ENCODE measurements around the gene CEP85. TPM values are rescaled to one million over a fixed set of nuclear protein-coding genes. Genes with fewer than 3 reads are reported as not detected.
A peak's percentile ranks its signal among the peaks of the same experiment; 100 is the strongest.
"Not testable (repeated sequence)": the region's sequence is repeated elsewhere in the genome, so short reads cannot be mapped to it uniquely, and the experiment has no call there.

Gene CEP85
- polyA plus RNA-seq, 5 donors = 20.0 to 26.4 (median 21.9) TPM

GRCh38 chr1:26307966-26308899 is 74.2 kb downstream of the CEP85 start:
- not testable (repeated sequence) for DNase-seq

- no peak for DNase-seq
Observed at GRCh38 chr1:26314501-26314900, 80.5 kb downstream of the CEP85 start.

- DNase-seq = no peak
Observed at GRCh38 chr1:26315874-26316850, 82.2 kb downstream of the CEP85 start.

GRCh38 chr1:26317146-26317545 is 83.1 kb downstream of the CEP85 start:
- DNase-seq = no peak

GRCh38 chr1:26317612-26318337 is 83.8 kb downstream of the CEP85 start, which contains the start of gene CD52:
CD52 (plus strand) TSS chr1:26317958; CDS start chr1:26318018, 60 bp downstream.
- no peak for DNase-seq

- DNase-seq = no peak
Observed at GRCh38 chr1:26318338-26319064, 84.5 kb downstream of the CEP85 start.

- no peak for DNase-seq
Observed at GRCh38 chr1:26320896-26321295, 86.9 kb downstream of the CEP85 start.

- peak; percentile 63 to 79 for DNase-seq
Observed at GRCh38 chr1:26321315-26322041, 87.5 kb downstream of the CEP85 start.

- DNase-seq = no peak
Observed at GRCh38 chr1:26322042-26322331, 88.0 kb downstream of the CEP85 start.

- no peak for DNase-seq
Observed at GRCh38 chr1:26323382-26323781, 89.4 kb downstream of the CEP85 start.

- DNase-seq = no peak
Observed at GRCh38 chr1:26324550-26324949, 90.5 kb downstream of the CEP85 start.

- DNase-seq = no peak
Observed at GRCh38 chr1:26327956-26328362, 94.0 kb downstream of the CEP85 start.

Other genes starting within 250 kb of the CEP85 start
- 10 to 100 TPM; 11.6 to 14.1 (median 12.3) TPM for gene PAFAH2, start 236.1 kb upstream of the CEP85 start, polyA plus RNA-seq (ENCODE audit: insufficient read depth in 1 of 5, insufficient read length in 5 of 5, low replicate concordance in 1 of 5)
- gene EXTL1, start 212.4 kb upstream of the CEP85 start, polyA plus RNA-seq (ENCODE audit: insufficient read depth in 1 of 5, insufficient read length in 5 of 5, low replicate concordance in 1 of 5) = 1 to 10 TPM in 1 of 5 donors, under 1 TPM in 4; 0.49 to 1.5 (median 0.51) TPM
- gene SLC30A2, start 188.1 kb upstream of the CEP85 start, polyA plus RNA-seq (ENCODE audit: insufficient read depth in 1 of 5, insufficient read length in 5 of 5, low replicate concordance in 1 of 5) = under 1 TPM; 0.17 to 0.49 (median 0.20) TPM
- gene TRIM63, start 166.6 kb upstream of the CEP85 start, polyA plus RNA-seq (ENCODE audit: insufficient read depth in 1 of 5, insufficient read length in 5 of 5, low replicate concordance in 1 of 5) = 1 to 10 TPM in 2 of 5 donors, under 1 TPM in 2, not detected in 1; 0.15 to 2.1 (median 1.3) TPM
- 10 to 100 TPM; 17.2 to 26.9 (median 24.0) TPM for gene PDIK1L, start 122.4 kb upstream of the CEP85 start, polyA plus RNA-seq (ENCODE audit: insufficient read depth in 1 of 5, insufficient read length in 5 of 5, low replicate concordance in 1 of 5)
- 1 to 10 TPM; 1.2 to 2.0 (median 1.6) TPM for gene FAM110D, start 75.1 kb upstream of the CEP85 start, polyA plus RNA-seq (ENCODE audit: insufficient read depth in 1 of 5, insufficient read length in 5 of 5, low replicate concordance in 1 of 5)
- not detected for gene C1orf232, start 65.2 kb upstream of the CEP85 start, polyA plus RNA-seq (ENCODE audit: insufficient read depth in 1 of 5, insufficient read length in 5 of 5, low replicate concordance in 1 of 5)
- gene ZNF593, start 64.3 kb upstream of the CEP85 start, polyA plus RNA-seq (ENCODE audit: insufficient read depth in 1 of 5, insufficient read length in 5 of 5, low replicate concordance in 1 of 5) = 10 to 100 TPM in 3 of 5 donors, 1 to 10 TPM in 2; 8.1 to 23.0 (median 14.2) TPM
- 1 to 10 TPM in 4 of 5 donors, under 1 TPM in 1; 0.75 to 2.0 (median 1.2) TPM for gene ZNF593OS, start 62.4 kb upstream of the CEP85 start, polyA plus RNA-seq (ENCODE audit: insufficient read depth in 1 of 5, insufficient read length in 5 of 5, low replicate concordance in 1 of 5)
- 10 to 100 TPM; 15.2 to 25.9 (median 24.0) TPM for gene CNKSR1, start 56.7 kb upstream of the CEP85 start, polyA plus RNA-seq (ENCODE audit: insufficient read depth in 1 of 5, insufficient read length in 5 of 5, low replicate concordance in 1 of 5)
- gene CATSPER4, start 43.6 kb upstream of the CEP85 start, polyA plus RNA-seq (ENCODE audit: insufficient read depth in 1 of 5, insufficient read length in 5 of 5, low replicate concordance in 1 of 5) = under 1 TPM in 1 of 5 donors, not detected in 4; 0.08 TPM
- 100 to 1,000 TPM in 2 of 5 donors, 10 to 100 TPM in 3; 89.9 to 123 (median 98.7) TPM for gene SH3BGRL3, start 45.9 kb downstream of the CEP85 start, polyA plus RNA-seq (ENCODE audit: insufficient read depth in 1 of 5, insufficient read length in 5 of 5, low replicate concordance in 1 of 5)
- gene UBXN11, start 72.4 kb downstream of the CEP85 start, polyA plus RNA-seq (ENCODE audit: insufficient read depth in 1 of 5, insufficient read length in 5 of 5, low replicate concordance in 1 of 5) = 10 to 100 TPM; 23.7 to 29.6 (median 27.9) TPM
- 1 to 10 TPM; 2.8 to 7.0 (median 5.6) TPM for gene CD52, start 83.8 kb downstream of the CEP85 start, polyA plus RNA-seq (ENCODE audit: insufficient read depth in 1 of 5, insufficient read length in 5 of 5, low replicate concordance in 1 of 5)
- gene CRYBG2, start 119.9 kb downstream of the CEP85 start, polyA plus RNA-seq (ENCODE audit: insufficient read depth in 1 of 5, insufficient read length in 5 of 5, low replicate concordance in 1 of 5) = 1 to 10 TPM in 4 of 5 donors, under 1 TPM in 1; 0.70 to 2.5 (median 1.5) TPM
- under 1 TPM in 4 of 5 donors, not detected in 1; 0.10 to 0.27 (median 0.19) TPM for gene ZNF683, start 138.6 kb downstream of the CEP85 start, polyA plus RNA-seq (ENCODE audit: insufficient read depth in 1 of 5, insufficient read length in 5 of 5, low replicate concordance in 1 of 5)
- gene LIN28A, start 176.6 kb downstream of the CEP85 start, polyA plus RNA-seq (ENCODE audit: insufficient read depth in 1 of 5, insufficient read length in 5 of 5, low replicate concordance in 1 of 5) = under 1 TPM; 0.06 to 0.10 (median 0.08) TPM
- 10 to 100 TPM; 27.5 to 36.6 (median 35.4) TPM for gene DHDDS, start 198.1 kb downstream of the CEP85 start, polyA plus RNA-seq (ENCODE audit: insufficient read depth in 1 of 5, insufficient read length in 5 of 5, low replicate concordance in 1 of 5)
- 1,000 to 10,000 TPM; 1,072 to 1,438 (median 1,211) TPM for gene HMGN2, start 238.2 kb downstream of the CEP85 start, polyA plus RNA-seq (ENCODE audit: insufficient read depth in 1 of 5, insufficient read length in 5 of 5, low replicate concordance in 1 of 5)